IPS-NIHi7 (cell line): ENCODE data around the gene RAB40C.

Experiments used
- DNase-seq: peaks from one replicate; pipeline ENCODE4 v3.0.0; 2012; ENCODE audit warnings: mixed read lengths; ENCODE audit errors: extremely low spot score

Gene RAB40C

DNA sequence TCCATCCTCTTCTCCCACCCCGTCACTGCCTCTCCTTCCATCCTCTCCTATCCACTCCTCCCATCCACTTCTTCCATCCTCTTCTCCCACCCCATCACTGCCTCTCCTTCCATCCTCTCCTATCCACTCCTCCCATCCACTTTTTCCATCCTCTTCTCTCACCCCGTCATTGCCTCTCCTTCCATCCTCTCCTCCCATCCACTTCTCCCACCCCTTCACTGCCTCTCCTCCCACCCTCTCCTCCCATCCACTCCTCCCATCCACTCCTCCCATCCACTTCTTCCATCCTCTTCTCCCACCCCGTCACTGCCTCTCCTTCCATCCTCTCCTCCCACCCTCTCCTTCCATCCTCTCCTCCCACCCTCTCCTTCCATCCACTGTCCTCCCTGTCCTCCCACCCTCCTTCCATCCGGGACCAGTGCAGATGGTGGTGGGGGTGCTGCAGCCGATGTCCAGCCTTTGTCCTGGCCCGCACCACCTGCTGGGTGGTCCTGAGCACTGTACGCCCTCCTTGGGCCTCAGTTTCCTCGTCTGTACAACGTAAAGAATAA, 42.0 kb downstream of the RAB40C start:
- no peak for DNase-seq

DNA sequence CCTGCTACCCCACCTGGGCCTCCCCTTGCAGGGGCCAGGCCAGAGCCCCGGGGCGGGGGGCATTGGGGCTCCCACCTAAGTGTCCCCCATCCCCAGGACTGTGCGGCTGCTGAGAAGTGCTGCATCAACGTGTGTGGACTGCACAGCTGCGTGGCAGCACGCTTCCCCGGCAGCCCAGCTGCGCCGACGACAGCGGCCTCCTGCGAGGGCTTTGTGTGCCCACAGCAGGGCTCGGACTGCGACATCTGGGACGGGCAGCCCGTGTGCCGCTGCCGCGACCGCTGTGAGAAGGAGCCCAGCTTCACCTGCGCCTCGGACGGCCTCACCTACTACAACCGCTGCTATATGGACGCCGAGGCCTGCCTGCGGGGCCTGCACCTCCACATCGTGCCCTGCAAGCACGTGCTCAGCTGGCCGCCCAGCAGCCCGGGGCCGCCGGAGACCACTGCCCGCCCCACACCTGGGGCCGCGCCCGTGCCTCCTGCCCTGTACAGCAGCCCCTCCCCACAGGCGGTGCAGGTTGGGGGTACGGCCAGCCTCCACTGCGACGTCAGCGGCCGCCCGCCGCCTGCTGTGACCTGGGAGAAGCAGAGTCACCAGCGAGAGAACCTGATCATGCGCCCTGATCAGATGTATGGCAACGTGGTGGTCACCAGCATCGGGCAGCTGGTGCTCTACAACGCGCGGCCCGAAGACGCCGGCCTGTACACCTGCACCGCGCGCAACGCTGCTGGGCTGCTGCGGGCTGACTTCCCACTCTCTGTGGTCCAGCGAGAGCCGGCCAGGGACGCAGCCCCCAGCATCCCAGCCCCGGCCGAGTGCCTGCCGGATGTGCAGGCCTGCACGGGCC, 42.8 kb downstream of the RAB40C start:
- no peak for DNase-seq

GRCh38 chr16:633336-634050, 43.6 kb downstream of the RAB40C start:
- no peak for DNase-seq

- no peak for DNase-seq
Measured at GRCh38 chr16:634051-634670, 44.3 kb downstream of the RAB40C start.

- no peak for DNase-seq
Measured at GRCh38 chr16:634996-635395, 45.1 kb downstream of the RAB40C start.

DNA sequence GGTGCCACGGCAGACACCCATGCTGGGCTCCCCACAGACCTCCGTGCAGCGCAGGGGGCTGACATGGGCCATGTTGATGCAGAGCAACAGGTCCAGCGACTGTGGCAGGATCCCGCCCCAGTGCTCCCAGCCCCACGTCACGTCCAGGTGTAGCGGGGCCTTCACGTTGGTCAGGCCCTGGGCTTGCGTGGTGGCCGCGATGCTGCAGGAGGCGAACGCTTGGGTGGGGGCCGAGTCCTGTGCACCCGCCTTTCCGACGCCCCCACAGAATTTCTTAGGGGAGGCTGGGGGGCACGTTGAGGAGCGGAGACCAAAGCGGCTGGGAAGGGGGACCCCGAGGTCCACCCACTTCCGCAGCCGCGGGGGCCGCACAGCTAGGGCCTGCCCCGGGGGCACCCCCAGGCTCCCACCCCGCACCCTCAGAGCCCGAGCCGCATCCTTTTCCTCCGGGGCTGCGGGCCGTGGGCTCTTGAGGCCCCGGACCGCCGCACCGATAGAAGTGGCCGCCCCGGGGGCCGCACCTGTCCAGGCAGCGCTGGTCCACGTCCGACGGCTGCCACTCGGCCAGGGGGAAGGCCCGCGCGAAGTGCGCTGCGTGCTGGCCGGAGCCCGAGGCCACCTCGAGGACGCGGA, 45.8 kb downstream of the RAB40C start:
- DNase-seq = no peak

DNA sequence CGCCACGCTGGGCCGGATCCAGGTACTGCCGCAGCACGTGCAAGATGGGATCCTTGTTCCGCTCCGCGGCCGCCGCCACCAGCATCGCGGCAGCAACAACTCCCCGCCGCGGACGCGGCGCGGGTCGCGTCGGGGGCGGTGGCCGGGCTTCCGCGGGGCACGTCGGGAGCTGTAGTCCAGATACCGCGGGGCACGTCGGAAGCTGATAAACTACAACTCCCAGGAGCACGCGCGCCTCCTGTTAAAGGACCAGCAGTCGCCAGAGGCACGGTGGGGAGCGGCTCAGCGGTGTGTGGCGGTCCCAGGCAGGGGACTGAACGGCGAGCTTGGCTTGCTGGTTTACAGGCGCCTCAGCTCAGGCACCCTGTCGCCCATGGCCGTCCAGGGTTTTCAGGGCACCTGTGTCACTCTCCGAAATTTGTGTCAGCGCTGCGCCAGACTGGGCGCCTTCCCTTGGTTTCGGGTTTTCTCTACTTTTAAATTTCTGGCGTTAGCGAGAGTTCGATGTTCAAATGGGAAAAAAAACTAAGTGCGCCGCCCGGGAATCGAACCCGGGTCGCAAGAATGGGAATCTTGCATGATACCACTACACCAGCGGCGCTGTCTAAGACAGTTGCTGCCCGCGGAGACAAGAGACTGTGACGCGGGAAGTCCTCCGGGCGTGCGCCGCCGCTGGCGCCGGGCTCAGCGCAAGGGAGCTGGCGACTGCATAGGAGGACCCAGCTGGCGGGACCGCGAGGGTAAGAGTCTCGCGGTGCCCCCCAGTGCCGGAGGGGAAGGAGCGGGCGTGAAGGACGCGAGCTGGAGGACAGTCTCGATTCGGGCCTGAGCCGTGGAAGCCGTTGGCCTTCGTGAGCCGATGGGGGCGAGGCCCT, 46.6 kb downstream of the RAB40C start, which contains the start of gene METTL26:
TSS of gene METTL26 (minus strand) at position 100 of the 875 bp plus-strand sequence. CDS start at position 85, 15 bp downstream.
- DNase-seq = peak; percentile 94

DNA sequence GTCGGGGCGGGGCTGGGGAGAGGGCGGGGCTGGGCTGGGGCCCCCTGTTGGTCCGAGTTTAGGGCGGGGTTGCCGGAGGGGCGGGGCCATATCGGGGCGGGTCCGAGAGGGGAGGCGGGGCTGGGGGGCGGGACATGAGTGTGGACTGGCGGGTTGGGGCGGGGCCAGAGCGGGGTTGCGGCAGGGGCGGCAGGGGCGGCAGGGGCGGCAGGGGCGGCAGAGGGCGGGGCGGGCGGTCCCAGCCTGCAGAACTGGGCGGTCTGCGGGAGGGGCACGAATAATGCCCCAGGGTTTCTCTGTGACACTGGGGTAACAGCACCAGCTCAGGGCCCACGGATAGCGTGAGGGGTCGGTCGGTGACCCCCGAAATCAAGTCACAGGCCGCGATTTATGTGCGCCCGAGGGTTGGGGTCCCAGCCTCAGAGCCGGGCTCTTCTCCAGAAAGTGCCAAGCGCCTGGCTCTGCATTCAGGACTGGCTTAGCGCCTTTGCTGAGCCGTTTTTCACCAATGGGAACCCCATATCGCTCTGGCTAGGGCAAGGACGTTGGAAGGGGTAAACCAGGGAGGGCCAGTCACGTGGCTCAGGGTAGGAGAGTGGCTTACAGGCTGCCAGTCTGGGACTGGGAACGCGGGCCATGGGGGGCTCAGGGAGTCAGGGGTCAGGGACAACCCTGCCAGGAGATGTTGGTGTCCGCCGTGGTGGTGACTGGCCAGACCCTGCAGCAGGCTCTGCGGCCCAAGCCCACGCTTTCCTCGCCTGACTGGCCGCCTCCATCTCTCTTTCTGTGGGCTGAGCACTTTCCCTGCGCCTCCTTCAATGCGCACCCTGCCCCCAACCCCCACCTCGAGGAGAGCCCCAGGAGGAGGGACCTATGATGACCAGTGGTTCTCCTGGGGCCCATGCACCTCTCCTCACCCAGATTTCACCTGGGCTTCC, 47.5 kb downstream of the RAB40C start:
- peak; percentile 95 for DNase-seq

GRCh38 chr16:638034-638543, 48.2 kb downstream of the RAB40C start:
- no peak for DNase-seq

- no peak for DNase-seq
Measured at GRCh38 chr16:638836-639235, 49.0 kb downstream of the RAB40C start.

- no peak for DNase-seq
Measured at GRCh38 chr16:640614-641013, 50.7 kb downstream of the RAB40C start.

DNA sequence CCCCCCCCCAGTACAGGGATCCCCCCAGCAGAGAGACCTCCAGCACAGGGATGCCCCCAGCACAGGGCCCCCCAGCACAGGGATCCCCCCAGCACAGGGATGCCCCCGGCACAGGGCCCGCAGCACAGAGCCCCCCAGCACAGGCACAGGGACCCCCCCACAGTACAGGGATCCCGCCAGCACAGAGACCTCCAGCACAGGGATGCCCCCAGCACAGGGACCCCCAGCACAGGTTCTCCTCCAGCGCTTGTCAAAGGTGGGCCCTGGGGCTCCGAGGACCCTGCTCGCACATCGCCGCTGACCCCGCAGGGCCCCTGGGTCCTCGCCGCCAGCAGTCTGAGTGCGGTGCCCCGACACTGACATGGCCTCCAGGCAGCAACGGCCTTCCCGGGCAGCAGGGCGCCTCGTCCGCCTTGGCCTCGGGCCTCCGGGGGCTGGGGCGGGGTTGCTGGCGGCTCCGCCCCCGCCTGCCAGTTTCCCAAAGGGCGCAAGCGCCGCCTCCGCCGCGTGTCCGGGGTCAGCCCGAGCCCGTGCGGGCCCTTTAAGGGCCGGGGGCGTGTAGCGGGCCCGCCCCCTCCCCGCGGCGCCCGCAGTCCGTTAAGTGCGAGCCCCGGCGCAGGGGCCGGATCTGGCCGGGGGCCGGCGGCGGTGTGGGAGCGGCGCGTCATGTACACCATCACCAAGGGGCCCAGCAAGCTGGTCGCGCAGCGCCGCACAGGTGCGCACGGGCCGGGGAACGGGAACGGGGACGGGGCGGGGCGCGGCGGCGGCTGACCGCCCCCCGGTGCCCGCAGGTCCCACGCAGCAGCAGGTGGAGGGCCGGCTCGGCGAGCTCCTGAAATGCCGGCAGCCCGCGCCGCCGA, 51.7 kb downstream of the RAB40C start, which contains the start of gene MCRIP2:
TSS of gene MCRIP2 (plus strand) at position 503 of the 863 bp plus-strand sequence. CDS start at position 667, 164 bp downstream.
- DNase-seq = peak; percentile 92

GRCh38 chr16:642189-643049, 52.6 kb downstream of the RAB40C start:
- no peak for DNase-seq

- DNase-seq = no peak
Measured at GRCh38 chr16:643050-643368, 53.1 kb downstream of the RAB40C start.

GRCh38 chr16:644556-644955, 54.7 kb downstream of the RAB40C start:
- no peak for DNase-seq

- DNase-seq = no peak
Measured at GRCh38 chr16:645852-646678, 56.2 kb downstream of the RAB40C start.
